ENCODE results near the gene PAK4.

PAK4 gene

GRCh38 chr19:39200066-39200802, 74.6 kb downstream of the PAK4 start:
- TF ChIP-seq, protein P1, sequence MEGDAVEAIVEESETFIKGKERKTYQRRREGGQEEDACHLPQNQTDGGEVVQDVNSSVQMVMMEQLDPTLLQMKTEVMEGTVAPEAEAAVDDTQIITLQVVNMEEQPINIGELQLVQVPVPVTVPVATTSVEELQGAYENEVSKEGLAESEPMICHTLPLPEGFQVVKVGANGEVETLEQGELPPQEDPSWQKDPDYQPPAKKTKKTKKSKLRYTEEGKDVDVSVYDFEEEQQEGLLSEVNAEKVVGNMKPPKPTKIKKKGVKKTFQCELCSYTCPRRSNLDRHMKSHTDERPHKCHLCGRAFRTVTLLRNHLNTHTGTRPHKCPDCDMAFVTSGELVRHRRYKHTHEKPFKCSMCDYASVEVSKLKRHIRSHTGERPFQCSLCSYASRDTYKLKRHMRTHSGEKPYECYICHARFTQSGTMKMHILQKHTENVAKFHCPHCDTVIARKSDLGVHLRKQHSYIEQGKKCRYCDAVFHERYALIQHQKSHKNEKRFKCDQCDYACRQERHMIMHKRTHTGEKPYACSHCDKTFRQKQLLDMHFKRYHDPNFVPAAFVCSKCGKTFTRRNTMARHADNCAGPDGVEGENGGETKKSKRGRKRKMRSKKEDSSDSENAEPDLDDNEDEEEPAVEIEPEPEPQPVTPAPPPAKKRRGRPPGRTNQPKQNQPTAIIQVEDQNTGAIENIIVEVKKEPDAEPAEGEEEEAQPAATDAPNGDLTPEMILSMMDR (IDR thresholded peaks at IDR 0.05; ENCODE audit: insufficient read depth, low read depth, low read length, missing control alignments) = no peak
- DNase-seq (ENCODE audit: low read depth) = no peak
- no peak overlapping the region for H3K4me3 ChIP-seq (ENCODE audit: low read depth, low read length)

DNA sequence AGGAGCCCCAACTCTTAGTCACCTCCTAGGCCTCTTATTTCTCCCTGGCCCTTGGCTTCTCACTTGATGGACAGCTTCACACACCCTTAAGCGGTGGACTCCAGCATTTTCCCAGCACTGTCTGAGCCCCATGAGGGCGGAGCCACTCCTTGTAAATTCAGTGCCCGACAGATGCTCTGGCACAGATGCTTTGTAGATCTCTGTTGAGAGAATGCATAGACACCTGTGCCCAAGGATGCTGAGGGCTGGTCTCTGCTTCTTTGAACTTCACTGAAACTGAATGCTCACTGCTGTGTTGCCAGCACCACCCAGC, 75.2 kb downstream of the PAK4 start:
- H3K4me3 ChIP-seq (ENCODE audit: low read depth, low read length) = no peak overlapping the region
- TF ChIP-seq, protein P1 (IDR thresholded peaks at IDR 0.05; ENCODE audit: insufficient read depth, low read depth, low read length, missing control alignments) = no peak
- no peak for DNase-seq (ENCODE audit: low read depth)

DNA sequence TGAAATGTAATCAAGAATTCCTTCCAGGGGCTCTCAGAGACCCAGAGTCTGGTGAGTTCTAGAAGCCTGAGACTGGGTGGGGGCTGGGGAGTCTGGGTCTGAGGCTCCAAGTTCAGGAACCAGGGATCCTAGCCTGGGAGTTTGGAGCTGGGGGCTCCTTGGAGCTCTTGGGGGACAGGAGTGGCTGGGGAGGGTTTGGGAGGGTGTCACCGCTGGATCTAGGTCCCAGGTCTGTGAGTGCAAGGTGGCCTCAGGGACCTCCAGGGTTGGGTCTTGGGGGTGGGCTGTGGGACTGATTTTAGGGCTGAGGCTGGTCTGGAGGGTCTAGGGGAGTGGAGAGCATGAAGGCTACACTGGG, 77.4 kb downstream of the PAK4 start:
- TF ChIP-seq, protein P1 (IDR thresholded peaks at IDR 0.05; ENCODE audit: insufficient read depth, low read depth, low read length, missing control alignments) = no peak
- no peak for DNase-seq (ENCODE audit: low read depth)

DNA sequence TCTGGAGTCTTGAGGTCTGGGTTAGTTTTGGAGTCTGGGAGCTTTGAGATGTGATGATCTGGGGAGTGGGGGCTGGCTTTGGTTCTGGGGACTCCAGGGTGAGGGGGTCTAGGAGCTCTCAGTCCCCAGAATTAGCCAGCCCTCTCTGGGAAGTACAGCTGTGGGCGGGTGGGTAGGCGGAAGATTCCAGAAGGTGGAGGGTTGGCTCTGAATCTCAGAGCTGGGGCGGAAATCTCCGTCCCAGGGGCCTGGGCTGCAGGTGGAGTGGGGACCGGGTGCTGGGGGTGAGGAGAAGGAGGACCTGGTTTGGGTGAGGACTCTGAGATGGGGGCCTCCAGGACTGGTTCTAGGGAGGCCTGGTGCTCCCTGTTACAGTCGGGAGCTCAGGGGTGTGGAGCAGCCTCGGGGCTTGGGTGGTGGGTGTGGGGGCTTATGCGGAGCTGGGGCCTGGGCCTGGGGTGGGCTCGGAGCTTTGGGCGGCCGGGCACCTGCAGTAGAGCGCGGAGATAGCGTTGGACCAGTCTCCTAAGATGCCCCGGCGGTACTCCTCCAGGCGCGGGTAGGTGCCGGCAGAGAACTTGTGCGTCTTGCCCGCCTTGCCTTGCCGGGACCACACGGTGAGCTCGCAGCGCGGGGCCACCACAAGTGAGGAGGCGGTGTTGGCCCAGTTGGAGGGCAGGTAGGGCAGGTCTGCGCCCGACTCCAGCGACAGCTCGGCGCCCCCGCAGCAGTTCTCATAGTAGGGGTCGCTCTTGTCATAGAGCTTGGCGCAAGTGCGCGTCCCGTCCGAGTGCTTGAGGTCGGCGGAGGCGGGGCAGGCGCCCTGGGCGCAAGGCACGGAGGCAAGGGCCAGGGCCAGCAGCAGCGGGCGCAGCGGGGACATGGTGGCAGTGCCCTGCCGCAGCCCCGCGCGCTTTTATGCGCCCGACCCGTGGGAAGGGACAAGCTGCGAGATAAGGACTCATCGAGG, 78.1 kb downstream of the PAK4 start, which contains the start of gene SYCN:
Gene SYCN (minus strand): TSS at position 892 of the 970 bp plus-strand sequence. CDS start 9 bp downstream, at position 883.
- no peak within 1 kb of the TSS for H3K4me3 ChIP-seq (ENCODE audit: low read depth, low read length)
- TF ChIP-seq, protein P1 (IDR thresholded peaks at IDR 0.05; ENCODE audit: insufficient read depth, low read depth, low read length, missing control alignments) = no peak
- DNase-seq (ENCODE audit: low read depth) = no peak

More for the DNA sequence above, 77.4 kb downstream of the PAK4 start:
- no peak overlapping the region for H3K4me3 ChIP-seq (ENCODE audit: low read depth, low read length)

- no peak overlapping the region for H3K4me3 ChIP-seq (ENCODE audit: low read depth, low read length)
- DNase-seq (ENCODE audit: low read depth) = no peak
- TF ChIP-seq, protein P1 (IDR thresholded peaks at IDR 0.05; ENCODE audit: insufficient read depth, low read depth, low read length, missing control alignments) = no peak
Measured at GRCh38 chr19:39205449-39205764, 79.8 kb downstream of the PAK4 start.

GRCh38 chr19:39206122-39206521, 80.5 kb downstream of the PAK4 start:
- TF ChIP-seq, protein P1 (IDR thresholded peaks at IDR 0.05; ENCODE audit: insufficient read depth, low read depth, low read length, missing control alignments) = no peak
- no peak overlapping the region for H3K4me3 ChIP-seq (ENCODE audit: low read depth, low read length)
- DNase-seq (ENCODE audit: low read depth) = no peak

Measured in GM12865 (cell line).